Measurements from ENCODE around the gene SERPIND1.
"Not testable (repeated sequence)": the region's sequence is repeated elsewhere in the genome, so short reads cannot be mapped to it uniquely, and the experiment has no call there.

The SERPIND1 gene

GRCh38 chr22:20815477-20816050 is 41.7 kb downstream of the SERPIND1 start:
- DNase-seq (ENCODE audit: low read depth, low spot score): no peak

- DNase-seq (ENCODE audit: low read depth, low spot score): no peak
Measured at GRCh38 chr22:20816559-20816958, 42.6 kb downstream of the SERPIND1 start.

GRCh38 chr22:20818471-20818870 is 44.6 kb downstream of the SERPIND1 start:
- no peak for DNase-seq (ENCODE audit: low read depth, low spot score)

GRCh38 chr22:20819471-20819870 is 45.6 kb downstream of the SERPIND1 start:
- no peak for DNase-seq (ENCODE audit: low read depth, low spot score)

DNA sequence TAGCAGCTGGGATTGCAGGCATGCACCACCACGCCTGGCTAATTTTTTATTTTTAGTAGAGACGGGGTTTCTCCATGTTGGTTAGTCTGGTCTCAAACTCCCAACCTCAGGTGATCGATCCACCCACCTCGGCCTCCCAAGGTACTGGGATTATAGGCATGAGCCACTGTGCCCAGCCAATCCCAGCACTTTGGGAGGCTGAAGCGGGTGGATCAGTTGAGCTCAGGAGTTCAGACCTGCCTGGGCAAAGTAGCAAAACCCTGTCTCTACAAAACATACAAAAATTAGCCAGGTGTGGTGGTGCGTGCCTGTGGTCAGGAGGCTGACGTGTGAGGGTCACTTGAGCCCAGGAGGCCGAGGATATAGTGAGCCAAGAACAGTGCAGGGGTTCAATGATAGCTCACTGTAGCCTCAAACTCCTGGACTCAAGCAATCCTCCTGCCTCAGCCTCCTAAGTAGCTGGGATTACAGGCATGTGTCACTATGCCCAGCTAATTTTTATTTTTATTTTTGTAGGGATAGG is 47.9 kb downstream of the SERPIND1 start:
- not testable (repeated sequence) for DNase-seq (ENCODE audit: low read depth, low spot score)

- DNase-seq (ENCODE audit: low read depth, low spot score): no peak
Measured at GRCh38 chr22:20822240-20822639, 48.3 kb downstream of the SERPIND1 start.

GRCh38 chr22:20823264-20823663 is 49.4 kb downstream of the SERPIND1 start:
- DNase-seq (ENCODE audit: low read depth, low spot score): no peak

GRCh38 chr22:20825216-20825615 is 51.3 kb downstream of the SERPIND1 start:
- not testable (repeated sequence) for DNase-seq (ENCODE audit: low read depth, low spot score)

DNA sequence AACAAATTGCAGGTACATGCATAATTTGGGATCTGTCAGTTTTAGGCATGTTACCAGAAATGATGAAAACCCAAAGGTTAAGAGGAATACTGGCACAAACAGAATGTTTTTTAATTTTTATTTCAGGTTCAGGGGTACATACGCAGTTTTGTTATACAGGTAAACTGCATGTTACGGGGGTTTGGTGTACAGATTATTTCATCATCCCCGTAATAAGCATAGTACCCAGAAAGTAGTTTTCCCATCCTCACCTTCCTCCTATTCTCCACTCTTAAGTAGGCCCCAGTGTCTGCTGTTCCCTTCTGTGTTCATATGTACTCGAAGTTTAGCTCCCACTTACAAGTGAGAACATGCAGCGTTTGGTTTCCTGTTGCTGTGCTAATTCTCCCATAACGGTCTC is 51.7 kb downstream of the SERPIND1 start:
- DNase-seq (ENCODE audit: low read depth, low spot score): no peak

GRCh38 chr22:20826373-20827152 is 52.6 kb downstream of the SERPIND1 start:
- DNase-seq (ENCODE audit: low read depth, low spot score): not testable (repeated sequence)

GRCh38 chr22:20829491-20830134 is 55.7 kb downstream of the SERPIND1 start:
- no peak for DNase-seq (ENCODE audit: low read depth, low spot score)

- no peak for DNase-seq (ENCODE audit: low read depth, low spot score)
Measured at GRCh38 chr22:20833225-20833665, 59.3 kb downstream of the SERPIND1 start.

GRCh38 chr22:20834206-20834605 is 60.3 kb downstream of the SERPIND1 start:
- no peak for DNase-seq (ENCODE audit: low read depth, low spot score)

GRCh38 chr22:20834725-20835124 is 60.8 kb downstream of the SERPIND1 start:
- no peak for DNase-seq (ENCODE audit: low read depth, low spot score)
